CD8-positive, alpha-beta memory T cell (primary cell): ENCODE results near the gene DDAH1. TPM values are rescaled to one million over a fixed set of nuclear protein-coding genes. Genes with fewer than 3 reads are reported as not detected.
A peak's percentile ranks its signal among the peaks of the same experiment; 100 is the strongest.

Experiments
- CTCF ChIA-PET: fragments of 350-600 bp; sonication (Branson Sonifier 250); formaldehyde crosslinking; loops from one replicate; lab custom pipeline; 2021; ENCODE audit warnings: antibody characterized with exemption; lab: Charles Lee
- POLR2A ChIA-PET: fragments of 350-600 bp; sonication (Branson Sonifier 250); formaldehyde crosslinking; loops from one replicate; lab custom pipeline; 2021; ENCODE audit warnings: antibody characterized with exemption; lab: Charles Lee
- DNase-seq, 5 donors: peaks; one replicate each; pipeline versions ENCODE4 v3.0.0 to v3.0.0-alpha.2; 2020 to 2022; ENCODE audit warnings: mixed read lengths in 1 of 5
- H3K27ac ChIP-seq: one replicate; pipeline ENCODE4 v1.7.0; 2013; ENCODE audit warnings: low read depth, mild to moderate bottlenecking, low read length, moderate library complexity
- H3K27me3 ChIP-seq: 2 replicates; pipeline ENCODE4 v1.7.0; 2013; ENCODE audit warnings: low read length, mild to moderate bottlenecking; ENCODE audit not compliant: insufficient read depth, poor library complexity, severe bottlenecking
- H3K36me3 ChIP-seq: 2 replicates; pipeline ENCODE4 v1.7.0; 2013; ENCODE audit warnings: mild to moderate bottlenecking, low read length, moderate library complexity; ENCODE audit not compliant: insufficient read depth
- H3K4me1 ChIP-seq: 2 replicates; pipeline ENCODE4 v1.7.0; 2013; ENCODE audit warnings: mild to moderate bottlenecking, low read length, moderate library complexity; ENCODE audit not compliant: insufficient read depth
- H3K4me3 ChIP-seq: 2 replicates; pipeline ENCODE4 v1.7.0; 2013; ENCODE audit warnings: mild to moderate bottlenecking, low read length
- H3K9me3 ChIP-seq: 2 replicates; pipeline ENCODE4 v1.7.0; 2013; ENCODE audit warnings: mild to moderate bottlenecking, low read length
- H3K27ac Mint-ChIP-seq, 8 donors: one replicate each; pipeline ENCODE4 v1.8.0; 2020 to 2021; ENCODE audit warnings: mixed read lengths in 8 of 8, mild to moderate bottlenecking in 6 of 8, inconsistent platforms in 3 of 8, moderate library complexity in 3 of 8
- H3K27me3 Mint-ChIP-seq, 2 donors: one replicate each; pipeline ENCODE4 v1.8.0; 2020 to 2021; ENCODE audit warnings: mixed read lengths in 2 of 2, mild to moderate bottlenecking in 1 of 2, moderate library complexity in 1 of 2
- H3K36me3 Mint-ChIP-seq, 3 donors: one replicate each; pipeline ENCODE4 v1.8.0; 2020 to 2021; ENCODE audit warnings: mixed read lengths in 3 of 3, inconsistent platforms in 1 of 3, mild to moderate bottlenecking in 1 of 3
- H3K4me1 Mint-ChIP-seq, 3 donors: one replicate each; pipeline ENCODE4 v1.8.0; 2020 to 2021; ENCODE audit warnings: mixed read lengths in 3 of 3, inconsistent platforms in 1 of 3, mild to moderate bottlenecking in 1 of 3
- H3K4me3 Mint-ChIP-seq, 7 donors: one replicate each; pipeline ENCODE4 v1.8.0; 2020 to 2021; ENCODE audit warnings: mixed read lengths in 7 of 7, mild to moderate bottlenecking in 6 of 7, moderate library complexity in 4 of 7, inconsistent platforms in 2 of 7
- H3K9me3 Mint-ChIP-seq, 5 donors: one replicate each; pipeline ENCODE4 v1.8.0; 2020 to 2022; ENCODE audit warnings: mixed read lengths in 5 of 5, mild to moderate bottlenecking in 3 of 5, moderate library complexity in 2 of 5, inconsistent platforms in 1 of 5
- polyA plus RNA-seq: library from polyadenylated mRNA; unstranded; fragments of 300-500 nt; fragmentation: Illumina TruSeq; gene quantifications from one replicate; pipeline ENCODE4 v1.2.3, GENCODE V29; 2021
- total RNA-seq, 2 experiments: library from RNA; stranded (reverse); gene quantifications; one replicate each; pipeline ENCODE4 v1.2.3, GENCODE V29; 2021

The DDAH1 gene
- total and polyA plus RNA-seq, 3 experiments from 2014 or later: not detected

- Mint-ChIP-seq H3K4me1 (peaks cover 3 to 8% (median 6%) of the 10 kb centered on the region in 3 donors), H3K9me3 (peaks cover 9 to 20% (median 13%) of the 10 kb centered on the region in 5 donors), H3K27ac (no peak overlapping the region), H3K4me3 (no peak overlapping the region), H3K36me3 (peaks cover 0 to 17% (median 2%) of the 10 kb centered on the region in 3 donors), H3K27me3 (peaks cover 9 to 27% of the 10 kb centered on the region in 2 donors)
- Histone ChIP-seq H3K4me3 (no peak overlapping the region), H3K9me3 (no peaks in the 10 kb centered on the region), H3K36me3 (no peaks in the 10 kb centered on the region), H3K27me3 (no peaks in the 10 kb centered on the region), H3K27ac (no peak overlapping the region), H3K4me1 (no peaks in the 10 kb centered on the region)
- ChIA-PET CTCF (no interaction called here), POLR2A (no interaction called here)
- no peak for DNase-seq
Measured at GRCh38 chr1:85330711-85331290, 134.2 kb downstream of the DDAH1 start.

- Mint-ChIP-seq H3K27ac (no peak overlapping the region), H3K36me3 (peaks cover 0 to 17% (median 2%) of the 10 kb centered on the region in 3 donors), H3K4me1 (peaks cover 3 to 8% (median 6%) of the 10 kb centered on the region in 3 donors), H3K9me3 (peaks cover 9 to 20% (median 15%) of the 10 kb centered on the region in 5 donors), H3K4me3 (no peak overlapping the region), H3K27me3 (peaks cover 9 to 30% of the 10 kb centered on the region in 2 donors)
- POLR2A ChIA-PET: no interaction called here
- Histone ChIP-seq H3K36me3 (no peaks in the 10 kb centered on the region), H3K27me3 (no peaks in the 10 kb centered on the region), H3K4me3 (no peak overlapping the region), H3K9me3 (no peaks in the 10 kb centered on the region), H3K27ac (no peak overlapping the region), H3K4me1 (no peaks in the 10 kb centered on the region)
- no peak for DNase-seq
- CTCF ChIA-PET: no interaction called here
Measured at GRCh38 chr1:85330214-85330631, 134.7 kb downstream of the DDAH1 start.

GRCh38 chr1:85328713-85329397 is 136.1 kb downstream of the DDAH1 start:
- no peak for DNase-seq
- no peak overlapping the region for H3K4me3 ChIP-seq
- no peaks in the 10 kb centered on the region for H3K4me1 ChIP-seq
- H3K4me3 Mint-ChIP-seq: no peak overlapping the region
- ChIA-PET POLR2A (no interaction called here), CTCF (no interaction called here)
- peaks cover 9 to 13% (median 11%) of the 10 kb centered on the region in 5 donors for H3K9me3 Mint-ChIP-seq
- H3K27ac ChIP-seq: no peak overlapping the region
- H3K27me3 Mint-ChIP-seq: peaks cover 9 to 37% of the 10 kb centered on the region in 2 donors
- no peak overlapping the region for H3K27ac Mint-ChIP-seq
- no peaks in the 10 kb centered on the region for H3K9me3 ChIP-seq
- peaks cover 0 to 13% (median 2%) of the 10 kb centered on the region in 3 donors for H3K36me3 Mint-ChIP-seq
- no peaks in the 10 kb centered on the region for H3K27me3 ChIP-seq
- H3K36me3 ChIP-seq: no peaks in the 10 kb centered on the region
- H3K4me1 Mint-ChIP-seq: no peaks in the 10 kb centered on the region

- no peak overlapping the region for H3K4me3 ChIP-seq
- no peaks in the 10 kb centered on the region for H3K27me3 ChIP-seq
- H3K36me3 ChIP-seq: no peaks in the 10 kb centered on the region
- H3K9me3 Mint-ChIP-seq: peaks cover 0 to 3% (median 0%) of the 10 kb centered on the region in 5 donors
- no peak overlapping the region for H3K27ac Mint-ChIP-seq
- H3K4me1 Mint-ChIP-seq: no peaks in the 10 kb centered on the region
- no peaks in the 10 kb centered on the region for H3K9me3 ChIP-seq
- no peak overlapping the region for H3K4me3 Mint-ChIP-seq
- POLR2A ChIA-PET: no interaction called here
- peaks cover 6 to 40% of the 10 kb centered on the region in 2 donors for H3K27me3 Mint-ChIP-seq
- H3K27ac ChIP-seq: no peak overlapping the region
- CTCF ChIA-PET: no interaction called here
- peaks cover 0 to 4% (median 0%) of the 10 kb centered on the region in 3 donors for H3K36me3 Mint-ChIP-seq
- no peaks in the 10 kb centered on the region for H3K4me1 ChIP-seq
- DNase-seq: no peak
Measured at GRCh38 chr1:85327759-85328158, 137.2 kb downstream of the DDAH1 start.

- peaks cover 0 to 4% (median 0%) of the 10 kb centered on the region in 3 donors for H3K36me3 Mint-ChIP-seq
- H3K27me3 Mint-ChIP-seq: peaks cover 6 to 40% of the 10 kb centered on the region in 2 donors
- CTCF ChIA-PET: no interaction called here
- Histone ChIP-seq H3K4me1 (no peaks in the 10 kb centered on the region), H3K27me3 (no peaks in the 10 kb centered on the region), H3K9me3 (no peaks in the 10 kb centered on the region), H3K36me3 (no peaks in the 10 kb centered on the region), H3K27ac (no peak overlapping the region), H3K4me3 (no peak overlapping the region)
- H3K4me1 Mint-ChIP-seq: no peaks in the 10 kb centered on the region
- POLR2A ChIA-PET: no interaction called here
- H3K4me3 Mint-ChIP-seq: no peak overlapping the region
- H3K27ac Mint-ChIP-seq: no peak overlapping the region
- no peak for DNase-seq
- peaks cover 0 to 3% (median 0%) of the 10 kb centered on the region in 5 donors for H3K9me3 Mint-ChIP-seq
Measured at GRCh38 chr1:85326851-85327250, 138.1 kb downstream of the DDAH1 start.

GRCh38 chr1:85326336-85326735 is 138.6 kb downstream of the DDAH1 start:
- Mint-ChIP-seq H3K9me3 (peaks cover 0 to 2% (median 0%) of the 10 kb centered on the region in 5 donors), H3K4me3 (no peak overlapping the region), H3K4me1 (no peaks in the 10 kb centered on the region), H3K27ac (no peak overlapping the region), H3K36me3 (no peaks in the 10 kb centered on the region), H3K27me3 (peaks cover 6 to 36% of the 10 kb centered on the region in 2 donors)
- no peak overlapping the region for H3K27ac ChIP-seq
- no peaks in the 10 kb centered on the region for H3K4me1 ChIP-seq
- no peaks in the 10 kb centered on the region for H3K36me3 ChIP-seq
- H3K27me3 ChIP-seq: no peaks in the 10 kb centered on the region
- no peak for DNase-seq
- CTCF ChIA-PET: no interaction called here
- H3K4me3 ChIP-seq: no peak overlapping the region
- POLR2A ChIA-PET: no interaction called here
- H3K9me3 ChIP-seq: no peaks in the 10 kb centered on the region

- no peaks in the 10 kb centered on the region for H3K4me1 Mint-ChIP-seq
- no peaks in the 10 kb centered on the region for H3K4me1 ChIP-seq
- no peaks in the 10 kb centered on the region for H3K36me3 Mint-ChIP-seq
- H3K9me3 Mint-ChIP-seq: peaks cover 0 to 2% (median 0%) of the 10 kb centered on the region in 5 donors
- no peak overlapping the region for H3K27ac ChIP-seq
- no peaks in the 10 kb centered on the region for H3K9me3 ChIP-seq
- POLR2A ChIA-PET: no interaction called here
- H3K27ac Mint-ChIP-seq: no peak overlapping the region
- no peak overlapping the region for H3K4me3 ChIP-seq
- H3K27me3 ChIP-seq: no peaks in the 10 kb centered on the region
- no peak overlapping the region for H3K4me3 Mint-ChIP-seq
- DNase-seq: no peak
- no peaks in the 10 kb centered on the region for H3K36me3 ChIP-seq
- peaks cover 5 to 37% of the 10 kb centered on the region in 2 donors for H3K27me3 Mint-ChIP-seq
- CTCF ChIA-PET: no interaction called here
Measured at GRCh38 chr1:85325920-85326319, 139.0 kb downstream of the DDAH1 start.

- no peaks in the 10 kb centered on the region for H3K36me3 ChIP-seq
- Mint-ChIP-seq H3K36me3 (no peaks in the 10 kb centered on the region), H3K4me3 (no peak overlapping the region), H3K27ac (peak overlapping the region in 1 of 8 donors; percentile 41), H3K4me1 (no peaks in the 10 kb centered on the region), H3K27me3 (peaks cover 3 to 42% of the 10 kb centered on the region in 2 donors), H3K9me3 (peaks cover 0 to 2% (median 0%) of the 10 kb centered on the region in 5 donors)
- ChIA-PET POLR2A (no interaction called here), CTCF (no interaction called here)
- H3K27ac ChIP-seq: no peak overlapping the region
- no peaks in the 10 kb centered on the region for H3K4me1 ChIP-seq
- H3K4me3 ChIP-seq: no peak overlapping the region
- DNase-seq: no peak
- no peaks in the 10 kb centered on the region for H3K9me3 ChIP-seq
- peaks cover 8% of the 10 kb centered on the region for H3K27me3 ChIP-seq
Measured at GRCh38 chr1:85323770-85324169, 141.2 kb downstream of the DDAH1 start.
